ENCODE results near the gene OPCML. TPM values are rescaled to one million over a fixed set of nuclear protein-coding genes. Genes with fewer than 3 reads are reported as not detected.

The OPCML gene
- total and polyA plus RNA-seq, 2 donors (not counting 1 experiment from before 2014, with no cell fraction given): not detected

DNA sequence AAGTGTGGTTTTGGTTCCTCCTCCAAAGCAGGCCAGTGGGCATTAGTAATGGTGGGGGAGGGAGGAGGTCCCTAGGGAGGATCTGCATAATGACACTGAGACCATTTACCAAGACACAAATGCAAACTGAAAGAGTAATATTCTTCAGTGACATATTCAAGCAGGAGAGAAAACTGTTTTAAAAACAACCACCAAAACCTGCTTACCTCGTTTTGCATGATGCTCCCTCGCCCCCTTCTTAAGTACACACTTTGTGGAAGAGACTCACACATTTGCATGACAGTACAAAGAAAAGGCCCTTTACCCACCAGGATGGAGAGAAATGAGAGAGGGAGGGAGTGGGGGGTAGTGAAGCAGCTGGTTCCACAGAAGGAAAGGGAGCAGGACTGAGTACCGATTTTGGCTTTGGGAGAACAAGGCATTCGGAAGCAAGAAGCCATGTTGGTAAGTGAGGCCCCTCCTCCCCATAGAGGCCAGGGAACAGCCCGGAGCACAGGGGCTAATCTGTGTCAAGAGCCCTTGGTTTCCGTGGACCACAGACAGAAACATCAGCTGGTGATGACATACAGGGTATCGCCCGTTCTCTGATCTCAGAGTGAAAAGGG lies 13.0 kb upstream of the OPCML start:
- Histone ChIP-seq H3K9me3 (ENCODE audit: control extremely low read depth in 1 of 3, control insufficient read depth in 2 of 3, insufficient read depth in 1 of 3, low read length in 2 of 3) (peaks cover 0 to 15% (median 0%) of the 10 kb centered on the region in 3 donors), H3K4me1 (ENCODE audit: control insufficient read depth in 2 of 2, insufficient read depth in 2 of 2, low read length in 2 of 2) (no peaks in the 10 kb centered on the region), H3K27me3 (replicated peaks in 1 of 4; ENCODE audit: control extremely low read depth in 1 of 4, control insufficient read depth in 3 of 4, insufficient read depth in 4 of 4, low read length in 3 of 4) (no peaks in the 10 kb centered on the region), H2AFZ (ENCODE audit: insufficient read depth, low read depth, low read length, poor library complexity, severe bottlenecking) (no peak overlapping the region), H4K20me1 (ENCODE audit: control insufficient read depth, insufficient read depth, low read length, poor library complexity, severe bottlenecking) (no peaks in the 10 kb centered on the region), H3K9ac (ENCODE audit: low read length) (no peak overlapping the region), H3K4me3 (ENCODE audit: control extremely low read depth in 1 of 5, extremely low read depth in 1 of 5, insufficient read depth in 1 of 5, low read depth in 2 of 5, low read length in 4 of 5) (no peak overlapping the region), H3K36me3 (replicated peaks in 1 of 2; ENCODE audit: control extremely low read depth in 1 of 2, control insufficient read depth in 1 of 2, extremely low read depth in 1 of 2, insufficient read depth in 2 of 2, low read length in 1 of 2) (no peaks in the 10 kb centered on the region), H3K27ac (ENCODE audit: low read length in 2 of 2) (no peak overlapping the region), H3K4me2 (replicated peaks; ENCODE audit: low read depth, low read length, poor library complexity, severe bottlenecking) (no peak overlapping the region), H3K79me2 (ENCODE audit: control insufficient read depth, insufficient read depth, low read length) (no peaks in the 10 kb centered on the region)
- Mint-ChIP-seq H3K4me1 (no peaks in the 10 kb centered on the region), H3K4me3 (no peak overlapping the region), H3K27ac (no peak overlapping the region), H3K27me3 (no peaks in the 10 kb centered on the region), H3K9me3 (ENCODE audit: insufficient read depth) (no peaks in the 10 kb centered on the region)
- CTCF ChIA-PET: no interaction called here
- 83% methylated on average over 6 of the region's 8 CpGs for WGBS (ENCODE audit: insufficient coverage)
- intact Hi-C loops (cut with micrococcal nuclease): no loop called here
- POLR2A ChIA-PET: no interaction called here
- no peak for DNase-seq
- ATAC-seq (ENCODE audit: low read depth): no peak
- TF ChIP-seq EZH2 (IDR thresholded peaks at IDR 0.05; ENCODE audit: borderline replicate concordance, insufficient read depth, low read depth, low read length, poor library complexity, severe bottlenecking): no peak
- TF ChIP-seq, protein P1, sequence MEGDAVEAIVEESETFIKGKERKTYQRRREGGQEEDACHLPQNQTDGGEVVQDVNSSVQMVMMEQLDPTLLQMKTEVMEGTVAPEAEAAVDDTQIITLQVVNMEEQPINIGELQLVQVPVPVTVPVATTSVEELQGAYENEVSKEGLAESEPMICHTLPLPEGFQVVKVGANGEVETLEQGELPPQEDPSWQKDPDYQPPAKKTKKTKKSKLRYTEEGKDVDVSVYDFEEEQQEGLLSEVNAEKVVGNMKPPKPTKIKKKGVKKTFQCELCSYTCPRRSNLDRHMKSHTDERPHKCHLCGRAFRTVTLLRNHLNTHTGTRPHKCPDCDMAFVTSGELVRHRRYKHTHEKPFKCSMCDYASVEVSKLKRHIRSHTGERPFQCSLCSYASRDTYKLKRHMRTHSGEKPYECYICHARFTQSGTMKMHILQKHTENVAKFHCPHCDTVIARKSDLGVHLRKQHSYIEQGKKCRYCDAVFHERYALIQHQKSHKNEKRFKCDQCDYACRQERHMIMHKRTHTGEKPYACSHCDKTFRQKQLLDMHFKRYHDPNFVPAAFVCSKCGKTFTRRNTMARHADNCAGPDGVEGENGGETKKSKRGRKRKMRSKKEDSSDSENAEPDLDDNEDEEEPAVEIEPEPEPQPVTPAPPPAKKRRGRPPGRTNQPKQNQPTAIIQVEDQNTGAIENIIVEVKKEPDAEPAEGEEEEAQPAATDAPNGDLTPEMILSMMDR (IDR thresholded peaks at IDR 0.05): no peak

DNA sequence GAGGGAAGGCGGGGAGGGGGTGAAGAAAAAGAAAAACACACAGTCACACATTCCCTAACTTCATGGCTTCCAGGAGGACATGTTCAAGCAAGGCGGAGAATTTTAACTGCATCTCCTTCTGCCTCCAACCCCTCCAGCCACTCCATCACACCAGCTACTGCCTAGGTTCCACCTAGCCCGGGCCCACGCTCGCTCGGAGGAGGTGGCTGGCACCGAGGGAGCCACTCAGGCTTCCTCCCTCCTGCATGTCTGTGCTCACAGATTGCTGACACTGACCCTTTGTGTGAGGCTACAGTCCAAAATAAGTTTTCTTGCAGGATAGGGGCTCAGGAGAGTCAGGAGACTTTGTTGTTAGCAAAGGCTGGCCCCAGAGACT lies 9.4 kb upstream of the OPCML start:
- Histone ChIP-seq H3K36me3 (replicated peaks in 1 of 2; ENCODE audit: control extremely low read depth in 1 of 2, control insufficient read depth in 1 of 2, extremely low read depth in 1 of 2, insufficient read depth in 2 of 2, low read length in 1 of 2) (no peaks in the 10 kb centered on the region), H3K9ac (ENCODE audit: low read length) (no peak overlapping the region), H3K4me2 (replicated peaks; ENCODE audit: low read depth, low read length, poor library complexity, severe bottlenecking) (no peak overlapping the region), H3K4me3 (ENCODE audit: control extremely low read depth in 1 of 5, extremely low read depth in 1 of 5, insufficient read depth in 1 of 5, low read depth in 2 of 5, low read length in 4 of 5) (no peak overlapping the region), H3K9me3 (ENCODE audit: control extremely low read depth in 1 of 3, control insufficient read depth in 2 of 3, insufficient read depth in 1 of 3, low read length in 2 of 3) (peaks cover 0 to 13% (median 0%) of the 10 kb centered on the region in 3 donors), H4K20me1 (ENCODE audit: control insufficient read depth, insufficient read depth, low read length, poor library complexity, severe bottlenecking) (no peaks in the 10 kb centered on the region), H3K27ac (ENCODE audit: low read length in 2 of 2) (no peak overlapping the region), H3K79me2 (ENCODE audit: control insufficient read depth, insufficient read depth, low read length) (no peaks in the 10 kb centered on the region), H3K4me1 (ENCODE audit: control insufficient read depth in 2 of 2, insufficient read depth in 2 of 2, low read length in 2 of 2) (no peaks in the 10 kb centered on the region), H2AFZ (ENCODE audit: insufficient read depth, low read depth, low read length, poor library complexity, severe bottlenecking) (no peak overlapping the region), H3K27me3 (replicated peaks in 1 of 4; ENCODE audit: control extremely low read depth in 1 of 4, control insufficient read depth in 3 of 4, insufficient read depth in 4 of 4, low read length in 3 of 4) (no peaks in the 10 kb centered on the region)
- Mint-ChIP-seq H3K4me3 (no peak overlapping the region), H3K27ac (no peak overlapping the region), H3K27me3 (no peaks in the 10 kb centered on the region), H3K9me3 (ENCODE audit: insufficient read depth) (no peaks in the 10 kb centered on the region), H3K4me1 (no peaks in the 10 kb centered on the region)
- ATAC-seq (ENCODE audit: low read depth) (no peak), DNase-seq (no peak)
- intact Hi-C loops (cut with micrococcal nuclease): no loop called here
- ChIA-PET CTCF (no interaction called here), POLR2A (no interaction called here)
- 81% methylated on average over 6 of the region's 7 CpGs for WGBS (ENCODE audit: insufficient coverage)
- TF ChIP-seq, protein P1 (IDR thresholded peaks at IDR 0.05): no peak
